Measurements from ENCODE around the gene BTN2A1. TPM values are rescaled to one million over a fixed set of nuclear protein-coding genes. Genes with fewer than 3 reads are reported as not detected.

Gene BTN2A1
- total and polyA plus RNA-seq, 2 of the 13 experiments (the other 11 are each of a cell fraction or from before 2014, with no cell fraction given), result 16.4 to 30.4 TPM

- peak; percentile 21 for TF ChIP-seq ZNF407 (CRISPR knock-in tag; IDR thresholded peaks at IDR 0.05; ENCODE audit: not compliant biosample characterization)
- peak; percentile 78 for TF ChIP-seq ZNF350 (CRISPR knock-in tag; IDR thresholded peaks at IDR 0.05; ENCODE audit: borderline replicate concordance, low read depth)
- no peak for TF ChIP-seq ZNF354B (CRISPR knock-in tag; IDR thresholded peaks at IDR 0.05)
- TF ChIP-seq HIVEP1 (CRISPR knock-in tag; IDR thresholded peaks at IDR 0.05), result peak; percentile 17; the same call in 1 of the 2 replicates
- peak; percentile 23; the same call in 1 of the 2 replicates for TF ChIP-seq ZNF766 (CRISPR knock-in tag; IDR thresholded peaks at IDR 0.05; ENCODE audit: borderline replicate concordance)
- peak; percentile 38; the same call in 1 of the 2 replicates for TF ChIP-seq HOMEZ (CRISPR knock-in tag; IDR thresholded peaks at IDR 0.05; ENCODE audit: low read depth)
- TF ChIP-seq ATF2 (CRISPR knock-in tag; IDR thresholded peaks at IDR 0.05), result 0 out of 2 replicates have a peak, but pooled peaks have one; percentile 24
- TF ChIP-seq KDM2A (CRISPR knock-in tag; IDR thresholded peaks at IDR 0.05; ENCODE audit: borderline replicate concordance, low read depth), result peak; percentile 39; the same call in 1 of the 2 replicates
- peak; percentile 24; the same call in 1 of the 2 replicates for TF ChIP-seq ZNF333 (CRISPR knock-in tag; IDR thresholded peaks at IDR 0.05; ENCODE audit: borderline replicate concordance)
- peak; percentile 62 for TF ChIP-seq ZNF598 (CRISPR knock-in tag; IDR thresholded peaks at IDR 0.05; ENCODE audit: borderline replicate concordance)
- no peak for TF ChIP-seq ZNF569 (CRISPR knock-in tag; IDR thresholded peaks at IDR 0.05; ENCODE audit: borderline replicate concordance)
- 0 out of 2 replicates have a peak, but pooled peaks have one; percentile 10 for TF ChIP-seq ZBTB43 (CRISPR knock-in tag; conservative IDR thresholded peaks at IDR 0.05)
- TF ChIP-seq CCAR2 (optimal IDR thresholded peaks at IDR 0.05; ENCODE audit: low read depth, low read length), result no peak
- TF ChIP-seq WIZ (CRISPR knock-in tag; IDR thresholded peaks at IDR 0.05), result no peak
- TF ChIP-seq ZNF577 (CRISPR knock-in tag; IDR thresholded peaks at IDR 0.05; ENCODE audit: borderline replicate concordance, low read depth), result no peak
Measured at GRCh38 chr6:26421259-26422144, 36.3 kb upstream of the BTN2A1 start (continued).
